ENCODE data around the gene AIG1.

The AIG1 gene

DNA sequence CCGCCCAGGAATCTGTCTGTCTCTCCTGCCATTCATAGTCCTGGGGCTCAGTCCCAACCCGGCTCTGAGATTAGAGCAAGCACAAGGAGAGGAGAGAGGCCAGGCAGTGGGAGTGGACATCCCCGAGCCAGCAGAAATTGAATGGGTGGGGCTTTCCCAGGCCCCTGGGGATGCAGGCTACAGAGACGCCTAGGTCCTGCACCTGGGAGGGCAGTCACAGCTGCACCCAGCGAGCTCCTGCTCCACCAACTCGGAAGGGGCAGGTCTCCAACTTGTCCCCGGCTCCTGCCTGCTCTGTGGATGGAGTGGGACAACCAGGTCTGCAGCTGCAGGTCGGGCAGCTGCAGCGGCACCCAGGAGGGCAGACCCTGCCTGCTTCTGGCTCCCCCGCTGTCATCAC, 11.1 kb upstream of the AIG1 start:
- TF ChIP-seq, protein P1, sequence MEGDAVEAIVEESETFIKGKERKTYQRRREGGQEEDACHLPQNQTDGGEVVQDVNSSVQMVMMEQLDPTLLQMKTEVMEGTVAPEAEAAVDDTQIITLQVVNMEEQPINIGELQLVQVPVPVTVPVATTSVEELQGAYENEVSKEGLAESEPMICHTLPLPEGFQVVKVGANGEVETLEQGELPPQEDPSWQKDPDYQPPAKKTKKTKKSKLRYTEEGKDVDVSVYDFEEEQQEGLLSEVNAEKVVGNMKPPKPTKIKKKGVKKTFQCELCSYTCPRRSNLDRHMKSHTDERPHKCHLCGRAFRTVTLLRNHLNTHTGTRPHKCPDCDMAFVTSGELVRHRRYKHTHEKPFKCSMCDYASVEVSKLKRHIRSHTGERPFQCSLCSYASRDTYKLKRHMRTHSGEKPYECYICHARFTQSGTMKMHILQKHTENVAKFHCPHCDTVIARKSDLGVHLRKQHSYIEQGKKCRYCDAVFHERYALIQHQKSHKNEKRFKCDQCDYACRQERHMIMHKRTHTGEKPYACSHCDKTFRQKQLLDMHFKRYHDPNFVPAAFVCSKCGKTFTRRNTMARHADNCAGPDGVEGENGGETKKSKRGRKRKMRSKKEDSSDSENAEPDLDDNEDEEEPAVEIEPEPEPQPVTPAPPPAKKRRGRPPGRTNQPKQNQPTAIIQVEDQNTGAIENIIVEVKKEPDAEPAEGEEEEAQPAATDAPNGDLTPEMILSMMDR (IDR thresholded peaks at IDR 0.05; ENCODE audit: low read depth, low read length) = no peak
- no peak overlapping the region for H3K4me3 ChIP-seq (ENCODE audit: low read depth, low read length)

DNA sequence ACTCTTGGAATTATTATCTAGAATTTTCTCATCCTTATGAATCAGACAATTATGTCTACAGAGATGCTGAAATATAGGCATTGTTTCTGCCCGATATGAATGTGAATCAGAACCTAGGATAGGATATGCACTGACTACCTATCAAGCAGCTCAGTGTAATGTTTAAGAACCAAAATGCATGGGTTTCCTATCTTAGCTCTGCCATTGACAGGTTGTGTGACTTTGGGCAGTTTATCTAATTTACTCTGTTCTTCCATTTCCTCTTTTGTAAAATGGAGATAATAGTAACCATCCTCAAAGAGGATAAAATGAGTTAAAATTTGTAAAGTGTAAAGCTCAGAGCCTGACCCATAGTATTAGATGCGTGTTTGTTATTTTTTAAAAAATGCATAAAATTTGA, 10.2 kb upstream of the AIG1 start:
- no peak overlapping the region for H3K4me3 ChIP-seq (ENCODE audit: low read depth, low read length)
- TF ChIP-seq, protein P1 (IDR thresholded peaks at IDR 0.05; ENCODE audit: low read depth, low read length) = no peak

DNA sequence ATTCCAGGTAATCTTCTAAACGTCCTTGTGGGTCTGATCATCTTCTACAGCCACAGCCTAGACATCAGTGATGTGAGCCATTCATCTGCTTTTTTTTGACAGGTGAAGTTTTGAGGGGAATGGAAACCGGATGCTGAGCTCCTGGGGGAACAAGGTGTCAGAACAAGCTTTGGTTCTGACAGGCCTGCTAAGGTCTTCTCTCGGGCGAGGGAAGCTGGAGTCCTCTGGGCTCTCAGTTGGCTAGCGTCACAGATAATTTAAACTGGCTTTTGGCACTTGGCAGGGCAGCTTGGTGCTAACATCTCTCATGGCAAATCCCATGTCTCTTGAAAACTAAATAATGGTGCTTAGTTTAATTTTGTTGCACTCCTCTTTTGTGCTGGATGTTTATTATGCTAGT, 8.4 kb upstream of the AIG1 start:
- H3K4me3 ChIP-seq (ENCODE audit: low read depth, low read length) = no peak overlapping the region
- TF ChIP-seq, protein P1 (IDR thresholded peaks at IDR 0.05; ENCODE audit: low read depth, low read length) = no peak

DNA sequence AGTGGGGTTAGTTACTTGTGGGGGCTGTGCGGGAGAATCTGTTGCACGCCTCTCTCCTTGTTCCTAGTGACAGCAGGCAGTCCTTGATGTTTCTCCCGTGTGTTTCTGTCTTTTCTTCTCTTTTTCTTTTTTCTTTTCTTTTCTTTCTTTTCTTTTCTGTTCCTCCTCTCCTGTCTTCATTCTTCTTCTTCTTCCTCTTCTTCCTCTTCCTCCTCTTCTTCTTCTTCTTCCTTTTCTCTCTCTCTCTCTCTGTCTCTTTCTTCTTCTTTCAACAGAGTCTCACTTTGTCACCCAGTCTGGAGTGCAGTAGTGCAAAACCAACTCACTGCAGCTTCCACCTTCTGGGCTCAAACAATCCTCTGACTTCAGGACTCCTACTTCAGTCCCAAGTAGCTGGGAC, 6.8 kb upstream of the AIG1 start:
- TF ChIP-seq, protein P1 (IDR thresholded peaks at IDR 0.05; ENCODE audit: low read depth, low read length) = no peak
- H3K4me3 ChIP-seq (ENCODE audit: low read depth, low read length) = no peak overlapping the region

DNA sequence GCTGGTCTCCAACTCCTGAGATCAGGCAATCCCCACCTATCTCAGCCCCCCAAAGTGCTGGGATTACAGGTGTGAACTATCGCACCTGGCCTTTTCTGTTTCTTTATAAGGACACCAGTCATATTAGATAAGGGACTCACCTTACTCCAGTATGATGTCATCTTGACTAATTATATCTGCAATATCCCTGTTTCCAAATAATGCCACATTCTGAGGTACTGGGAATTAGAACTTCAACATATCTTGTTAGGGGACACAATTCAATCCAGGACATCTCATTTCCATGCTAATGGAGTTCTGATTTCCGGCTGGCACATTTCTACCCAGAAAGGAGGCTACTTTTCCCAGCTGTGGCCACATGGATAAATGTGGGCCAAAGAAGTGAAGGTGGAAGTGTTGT, 6.4 kb upstream of the AIG1 start:
- TF ChIP-seq, protein P1 (IDR thresholded peaks at IDR 0.05; ENCODE audit: low read depth, low read length) = no peak
- no peak overlapping the region for H3K4me3 ChIP-seq (ENCODE audit: low read depth, low read length)

DNA sequence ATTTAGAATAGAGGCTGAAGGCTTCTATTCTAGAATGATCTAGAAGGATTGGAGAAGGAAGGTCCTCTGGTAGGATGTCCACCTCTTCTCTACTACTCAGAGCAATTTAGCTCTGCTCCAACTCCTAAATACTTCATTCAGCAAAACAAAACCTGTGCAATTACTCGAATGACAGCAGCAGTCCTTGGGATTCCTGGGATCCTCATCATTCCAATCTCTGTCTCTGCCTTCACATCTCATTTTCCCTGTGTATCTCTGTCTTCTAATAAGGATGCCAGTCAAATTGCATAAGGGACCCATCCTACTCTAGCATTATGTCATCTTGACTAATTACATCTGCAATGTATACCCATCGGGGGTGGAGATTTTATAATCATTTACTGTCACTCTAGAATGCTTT, 5.5 kb upstream of the AIG1 start:
- no peak overlapping the region for H3K4me3 ChIP-seq (ENCODE audit: low read depth, low read length)
- TF ChIP-seq, protein P1 (IDR thresholded peaks at IDR 0.05; ENCODE audit: low read depth, low read length) = no peak

GRCh38 chr6:143055891-143056290, 4.8 kb upstream of the AIG1 start:
- no peak overlapping the region for H3K4me3 ChIP-seq (ENCODE audit: low read depth, low read length)
- TF ChIP-seq, protein P1 (IDR thresholded peaks at IDR 0.05; ENCODE audit: low read depth, low read length) = no peak
